ENCODE results near the gene ZNF423.
A peak's percentile ranks its signal among the peaks of the same experiment; 100 is the strongest.

The ZNF423 gene

DNA sequence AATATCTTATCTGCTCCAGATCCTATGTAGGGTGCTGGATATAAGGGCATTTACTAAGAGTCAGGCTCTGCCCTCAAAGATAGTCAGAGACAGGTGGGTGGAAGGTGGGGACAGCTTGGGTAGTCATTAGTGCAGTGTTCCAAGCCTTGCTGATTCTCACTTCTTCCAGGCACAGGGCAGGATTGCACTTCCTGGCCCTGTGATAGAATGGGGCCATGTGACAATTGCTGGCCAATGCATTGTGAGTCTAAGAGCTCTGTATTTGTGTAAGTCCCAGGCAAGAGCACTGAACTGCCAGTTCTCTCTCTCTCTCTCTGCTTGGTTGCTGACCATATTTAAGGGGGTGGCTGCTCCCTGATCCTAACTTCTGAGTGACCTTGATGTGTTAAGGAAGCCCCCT, 370.2 kb downstream of the ZNF423 start:
- no peak for DNase-seq

DNA sequence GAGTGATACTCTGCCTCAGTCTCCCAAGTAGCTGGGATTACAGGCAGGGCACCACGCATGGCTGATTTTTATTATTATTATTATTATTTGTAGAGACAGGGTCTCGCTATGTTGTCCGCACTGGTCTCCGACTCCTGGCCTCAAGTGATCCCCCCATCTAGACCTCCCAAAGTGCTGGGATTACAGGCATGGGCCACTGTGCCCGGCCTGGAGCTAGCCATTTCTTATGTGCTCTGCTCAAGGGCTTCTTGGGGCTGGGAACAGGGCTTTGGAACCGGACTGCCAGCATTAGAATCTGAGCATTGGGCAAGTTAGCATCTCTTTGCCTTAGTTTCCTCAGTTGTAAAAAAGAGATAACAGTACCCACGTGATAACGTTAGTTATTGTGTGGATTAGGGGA, 371.0 kb downstream of the ZNF423 start:
- no peak for DNase-seq

DNA sequence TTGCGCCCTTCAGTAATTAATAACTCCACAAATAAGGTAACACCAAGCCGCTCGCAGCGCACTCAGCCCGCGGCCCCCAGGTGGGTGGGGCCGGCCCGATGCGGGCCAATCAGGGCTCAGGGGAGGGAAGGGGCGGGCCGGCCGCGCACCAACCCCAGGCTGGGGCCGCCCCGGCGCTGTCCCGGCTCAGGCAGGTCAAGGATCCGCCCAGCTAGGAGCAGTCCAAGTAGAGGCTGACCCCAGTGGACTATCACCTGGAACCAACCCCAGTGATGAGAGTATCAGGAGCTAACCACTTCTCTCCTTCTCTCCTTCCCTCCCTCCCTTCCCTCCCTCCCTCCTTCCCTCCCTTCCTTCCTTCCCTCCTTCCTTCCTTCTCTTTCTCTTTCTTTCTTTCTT, 371.5 kb downstream of the ZNF423 start:
- DNase-seq, result peak; percentile 82

DNA sequence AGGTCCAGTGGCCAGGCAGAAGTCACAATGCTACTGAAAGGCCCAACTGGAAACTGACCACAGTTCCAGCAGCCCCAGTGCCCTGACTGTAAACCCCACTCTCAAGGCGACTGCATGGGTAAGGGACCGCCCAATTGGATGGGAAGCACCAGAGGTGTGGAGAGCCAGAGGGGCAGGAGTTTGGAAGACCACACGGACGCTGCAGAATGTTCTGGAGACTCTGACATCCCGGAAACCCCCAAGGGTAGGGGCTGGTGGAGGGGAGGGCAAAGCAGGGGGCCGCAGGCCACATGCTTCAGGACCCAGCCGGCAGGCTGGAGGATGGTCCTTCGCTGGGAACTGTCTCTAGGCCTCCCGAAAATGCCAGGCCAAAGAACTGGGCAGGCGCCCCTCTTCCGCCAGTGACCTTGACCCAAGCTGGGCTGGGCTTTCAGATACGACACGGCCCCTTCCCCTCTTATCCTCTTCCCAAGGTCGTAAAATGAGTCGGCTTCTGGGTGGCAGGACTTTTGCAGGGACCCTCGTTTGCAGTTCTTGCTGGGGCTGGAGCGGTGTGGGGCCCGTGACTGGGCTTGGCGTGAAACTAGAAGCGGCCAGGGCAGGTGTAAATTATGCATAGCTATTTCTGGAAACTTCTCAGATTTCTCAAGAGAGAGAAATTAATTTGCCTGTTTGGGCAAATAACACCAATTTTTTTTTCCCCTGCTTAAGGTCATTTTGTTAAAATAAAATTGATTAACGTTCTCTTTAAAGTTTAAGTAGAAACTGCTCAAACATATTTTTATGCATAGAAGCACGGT, 372.1 kb downstream of the ZNF423 start:
- DNase-seq, result no peak

DNA sequence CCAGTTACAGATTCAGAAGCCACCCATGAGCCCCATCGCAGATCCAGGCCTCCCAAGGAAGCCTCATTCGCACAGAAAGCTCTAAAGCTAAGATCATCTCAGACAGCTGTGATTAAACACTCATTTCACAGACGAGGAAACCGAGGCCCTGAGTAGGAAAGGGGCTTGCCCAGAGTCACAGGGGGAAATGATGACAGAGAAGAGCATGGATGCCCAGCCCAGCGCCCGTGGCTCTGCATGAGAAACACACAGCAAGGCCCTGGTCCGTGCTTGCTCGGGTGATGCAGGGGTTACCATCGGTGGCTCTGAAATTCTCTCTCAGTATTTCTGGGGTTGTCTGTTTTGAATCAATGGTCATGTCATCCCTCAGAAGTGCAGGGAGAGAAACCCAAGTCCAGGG, 372.7 kb downstream of the ZNF423 start:
- DNase-seq, result no peak

DNA sequence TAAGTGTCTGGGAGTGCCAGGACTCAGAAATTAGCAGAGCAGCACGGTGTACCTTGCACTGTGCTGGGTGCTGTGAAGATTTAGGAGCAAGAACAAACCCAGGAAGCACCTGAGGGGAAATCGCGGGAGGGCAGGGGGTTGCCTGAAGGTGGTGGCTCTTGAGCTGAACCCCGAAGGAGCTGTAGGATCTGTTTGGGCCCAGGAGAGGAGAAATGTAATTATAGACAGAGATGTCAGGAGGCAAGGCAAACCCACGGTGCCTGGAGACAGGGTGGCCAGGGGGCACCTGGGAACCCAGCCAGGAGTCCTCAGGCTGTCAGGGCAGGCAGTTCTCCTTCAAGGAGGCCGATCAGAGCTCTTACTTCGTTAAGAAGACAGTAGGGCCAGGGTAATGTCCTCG, 373.2 kb downstream of the ZNF423 start:
- DNase-seq, result no peak

DNA sequence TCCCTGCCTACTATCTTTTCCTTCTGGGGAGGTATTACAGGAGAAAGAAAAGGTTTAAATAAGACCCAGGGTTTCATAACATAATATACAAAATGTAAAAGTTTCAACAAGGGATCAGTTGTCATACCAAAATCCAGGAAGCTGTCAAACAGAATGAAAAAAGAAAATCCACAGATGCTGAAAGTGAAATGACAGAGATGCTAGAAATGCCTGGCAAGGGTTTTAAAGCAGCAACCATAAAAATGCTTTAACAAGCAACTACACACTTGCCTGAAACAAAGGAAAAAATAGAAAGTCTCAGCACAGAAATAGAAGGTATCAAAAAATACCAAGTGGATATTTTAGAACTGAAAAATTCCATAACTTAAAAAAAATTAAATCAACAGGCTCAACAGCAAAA, 377.3 kb downstream of the ZNF423 start:
- no peak for DNase-seq

DNA sequence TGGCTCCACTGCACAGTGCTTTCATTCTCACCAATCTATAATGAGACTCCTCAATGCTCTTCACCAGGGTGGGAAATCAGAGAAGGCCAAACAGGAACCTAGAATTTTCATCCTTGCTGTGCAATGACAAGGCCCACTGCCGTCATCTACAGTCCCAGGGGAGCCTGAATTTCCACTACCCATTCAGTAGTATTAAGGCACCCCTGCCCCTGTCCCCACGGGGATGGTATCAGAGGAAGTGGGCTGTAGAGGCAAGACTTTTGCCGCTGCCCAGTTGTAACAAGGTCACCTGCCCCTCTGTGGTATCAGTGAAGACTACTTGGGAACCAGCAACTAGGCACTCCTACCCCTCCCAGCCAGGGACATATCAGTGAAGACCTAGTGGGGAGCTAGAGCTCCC, 377.8 kb downstream of the ZNF423 start:
- no peak for DNase-seq

DNA sequence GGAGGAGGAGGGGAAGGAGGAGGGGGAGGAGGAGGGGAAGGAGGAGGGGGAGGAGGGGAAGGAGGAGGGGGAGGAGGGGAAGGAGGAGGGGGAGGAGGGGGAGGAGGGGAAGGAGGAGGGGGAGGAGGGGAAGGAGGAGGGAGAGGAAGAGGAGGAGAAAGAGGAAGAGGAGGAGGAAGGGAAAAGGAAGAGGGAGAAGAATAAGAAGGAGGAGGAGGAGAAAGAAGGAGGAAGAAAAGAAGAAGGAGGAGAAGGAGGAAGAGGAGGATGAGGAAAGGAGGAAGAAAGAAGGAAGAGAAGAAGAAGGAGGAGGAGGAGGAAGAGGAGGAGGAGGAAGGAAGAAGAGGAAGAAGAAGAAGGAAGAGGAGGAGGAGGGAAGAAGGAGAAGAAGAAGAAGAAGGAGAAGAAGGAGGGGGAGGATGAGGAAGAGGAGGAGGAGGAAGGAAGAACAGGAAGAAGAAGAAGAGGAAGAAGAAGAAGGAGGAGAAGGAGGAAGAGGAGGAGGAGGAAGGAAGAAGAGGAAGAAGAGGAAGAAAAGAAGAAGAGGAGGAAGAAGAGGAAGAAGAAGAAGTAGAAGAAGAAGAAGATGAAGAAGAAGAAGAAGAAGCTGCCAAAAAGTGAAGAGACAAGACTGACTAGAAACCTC, 378.5 kb downstream of the ZNF423 start:
- no peak for DNase-seq

DNA sequence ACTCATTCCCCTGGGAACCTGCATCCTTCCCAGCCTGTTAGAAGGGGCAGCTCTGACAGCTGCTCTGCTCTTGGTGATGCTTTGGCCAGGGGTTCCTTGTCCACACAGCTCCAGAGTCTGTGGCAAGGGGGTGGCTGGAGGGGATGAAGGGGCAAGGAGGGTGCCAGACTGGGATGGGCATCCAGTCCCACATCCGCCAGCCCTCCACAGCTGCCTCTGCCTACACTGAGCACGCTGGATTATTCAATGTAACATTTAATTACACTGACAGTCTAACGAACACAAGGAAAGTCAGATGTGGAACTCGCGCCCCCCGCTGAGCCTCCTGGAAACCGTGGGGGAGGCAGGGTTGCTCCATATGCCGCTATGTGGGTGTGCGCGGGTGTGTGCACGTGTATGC, 381.2 kb downstream of the ZNF423 start:
- peak; percentile 45 for DNase-seq

DNA sequence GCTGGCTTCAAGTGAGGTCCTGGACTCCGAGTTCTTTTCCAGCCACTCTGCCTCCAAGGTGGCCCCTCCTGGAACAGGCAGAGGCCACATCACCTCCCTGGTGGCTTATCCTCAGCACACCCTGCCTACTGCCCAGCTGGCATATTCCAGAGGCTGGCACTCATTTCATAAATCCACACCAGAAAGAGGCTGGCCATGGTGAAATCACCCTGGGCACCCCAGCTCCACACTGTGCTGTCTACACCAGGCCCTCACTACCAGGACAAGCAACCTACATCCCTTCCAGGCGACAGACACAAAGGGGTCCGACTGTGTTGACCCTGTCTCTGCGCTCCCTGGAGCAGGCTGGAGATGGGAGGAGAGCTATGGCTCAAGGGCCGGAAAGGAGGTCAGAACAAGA, 382.1 kb downstream of the ZNF423 start:
- no peak for DNase-seq

DNA sequence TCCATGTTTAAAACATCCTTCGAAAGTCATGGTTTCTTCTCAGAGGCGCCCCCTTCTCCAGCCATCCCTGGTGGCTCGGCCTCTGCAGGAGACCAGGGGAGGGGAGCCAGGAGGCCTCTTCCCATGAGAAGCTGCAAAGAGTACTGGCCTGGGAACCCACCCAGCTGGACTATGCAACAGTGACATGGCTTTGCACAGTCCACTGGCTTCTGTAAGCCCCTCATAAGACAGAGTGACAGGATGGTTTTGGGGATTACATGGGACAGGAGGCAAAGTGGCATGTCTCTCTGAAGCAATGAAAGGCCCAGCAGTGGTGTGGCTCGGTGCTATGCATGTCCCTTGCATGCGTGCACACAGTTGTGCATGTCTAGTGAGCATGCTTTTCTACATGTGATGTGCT, 382.8 kb downstream of the ZNF423 start:
- DNase-seq, result peak; percentile 12

DNA sequence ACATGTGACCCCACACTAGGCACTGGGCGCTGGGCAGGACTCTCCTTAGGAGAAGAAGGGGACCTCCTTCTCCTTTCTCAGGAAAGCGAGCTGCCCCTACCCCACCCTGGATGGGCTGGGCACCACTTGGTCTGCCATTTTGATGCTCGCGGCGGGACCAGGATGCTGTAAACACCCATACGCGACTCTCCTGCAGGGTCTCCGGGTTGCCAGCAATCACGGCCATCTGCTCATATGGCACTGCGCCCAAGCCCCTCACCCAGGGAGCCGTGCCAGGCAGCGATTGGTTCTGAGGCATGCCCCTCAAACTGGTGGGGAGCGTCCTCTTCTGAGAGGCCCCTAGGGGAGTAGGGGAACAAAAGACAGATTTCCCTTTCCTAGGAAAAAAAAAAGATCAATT, 383.3 kb downstream of the ZNF423 start:
- DNase-seq, result peak; percentile 29

DNA sequence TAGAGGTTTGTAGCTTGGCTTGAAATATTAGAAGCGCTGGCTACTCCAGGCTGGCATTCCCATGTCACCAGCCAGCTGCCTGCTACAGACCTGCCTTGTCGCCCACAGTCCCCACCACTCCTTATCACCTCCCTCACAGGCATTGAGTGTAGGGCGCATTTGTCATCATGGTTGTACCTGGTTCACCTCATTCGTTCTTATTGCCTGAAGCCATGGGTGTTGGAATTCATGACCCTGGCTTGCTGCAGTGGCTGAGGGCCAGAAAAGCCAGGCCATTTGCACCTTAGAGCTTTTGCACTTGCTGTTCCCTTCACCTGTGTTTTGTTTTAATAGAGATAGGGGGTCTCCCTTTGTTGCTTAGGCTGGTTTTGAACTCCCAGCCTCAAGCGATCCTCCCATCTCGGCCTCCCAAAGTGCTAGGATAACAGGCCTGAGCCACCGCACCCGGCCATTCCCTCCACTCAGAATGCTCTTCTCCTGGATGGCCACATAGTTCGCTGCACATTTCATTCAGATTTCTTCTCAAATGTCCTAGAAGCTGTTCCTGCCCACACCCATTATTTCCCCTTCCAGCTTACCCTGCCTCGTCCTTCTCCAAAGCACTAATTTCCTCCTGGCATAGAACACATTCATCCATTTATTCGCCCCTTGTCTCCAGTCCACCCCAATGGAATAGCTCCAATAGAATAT, 384.7 kb downstream of the ZNF423 start:
- DNase-seq, result peak; percentile 37

DNA sequence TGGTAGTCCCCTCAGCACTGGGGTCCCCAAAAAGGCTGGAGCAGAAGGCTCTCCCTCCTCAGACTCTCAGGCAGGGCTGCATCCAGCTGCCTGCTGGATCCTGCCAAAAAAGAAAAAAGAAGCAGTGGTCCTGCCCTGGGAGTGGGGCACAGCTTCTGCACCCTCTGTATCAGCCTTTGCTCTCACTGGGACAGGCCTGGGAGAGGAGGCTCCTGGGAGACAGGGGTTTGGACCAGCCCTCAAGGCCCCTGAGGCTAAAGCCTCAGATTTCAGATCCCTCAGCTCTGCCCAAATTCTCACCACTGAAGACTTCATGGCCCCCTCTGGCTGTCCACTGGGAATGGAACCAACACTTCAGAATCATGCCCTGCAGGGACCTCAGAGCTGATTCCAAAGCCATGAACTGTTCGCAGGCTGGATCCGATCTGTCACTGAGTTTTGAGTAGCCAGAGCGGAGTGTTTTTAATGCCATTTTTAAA, 385.4 kb downstream of the ZNF423 start:
- DNase-seq, result peak; percentile 43

DNA sequence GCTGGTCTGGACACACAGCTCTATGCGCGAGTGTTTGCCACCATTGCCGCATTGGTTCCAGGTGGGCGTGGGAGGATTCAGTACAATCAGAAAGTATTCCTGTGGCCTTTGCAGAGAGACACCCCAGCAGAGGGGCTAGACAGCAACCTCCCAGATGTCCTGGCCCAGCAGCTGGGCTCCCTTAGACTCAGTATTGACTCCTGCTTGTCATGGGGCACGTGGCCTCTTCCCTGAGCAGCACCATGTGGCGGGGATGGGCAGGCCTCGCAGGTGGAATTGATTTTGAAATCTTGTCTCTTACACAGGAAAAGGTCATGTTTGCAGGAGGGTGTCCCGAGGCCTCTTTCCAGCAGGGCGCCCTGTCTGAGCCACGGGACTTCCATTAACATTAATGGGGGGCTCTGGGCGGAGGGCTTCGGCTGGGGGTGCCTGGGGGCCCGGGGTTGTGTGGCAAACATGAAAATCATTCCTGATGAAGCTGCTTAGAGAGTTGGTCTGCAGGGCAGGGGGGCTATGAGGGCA, 385.9 kb downstream of the ZNF423 start:
- peak; percentile 43 for DNase-seq

DNA sequence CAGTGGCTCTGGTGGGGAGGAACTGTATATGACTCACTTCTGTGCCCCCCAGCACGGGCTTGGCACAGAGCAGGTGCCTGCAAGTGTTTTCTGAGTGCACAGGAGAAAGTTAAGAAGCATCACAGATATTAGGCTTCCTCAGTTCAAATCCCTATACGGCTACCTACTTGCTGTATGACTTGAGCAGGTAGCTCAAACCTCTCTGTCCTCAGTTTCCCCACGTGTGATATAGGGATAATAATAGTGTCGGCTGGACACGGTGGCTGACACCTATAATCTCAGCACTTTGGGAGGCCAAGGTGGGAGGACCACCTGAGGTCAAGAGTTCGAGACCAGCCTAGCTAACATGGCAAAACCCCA, 386.6 kb downstream of the ZNF423 start:
- no peak for DNase-seq

DNA sequence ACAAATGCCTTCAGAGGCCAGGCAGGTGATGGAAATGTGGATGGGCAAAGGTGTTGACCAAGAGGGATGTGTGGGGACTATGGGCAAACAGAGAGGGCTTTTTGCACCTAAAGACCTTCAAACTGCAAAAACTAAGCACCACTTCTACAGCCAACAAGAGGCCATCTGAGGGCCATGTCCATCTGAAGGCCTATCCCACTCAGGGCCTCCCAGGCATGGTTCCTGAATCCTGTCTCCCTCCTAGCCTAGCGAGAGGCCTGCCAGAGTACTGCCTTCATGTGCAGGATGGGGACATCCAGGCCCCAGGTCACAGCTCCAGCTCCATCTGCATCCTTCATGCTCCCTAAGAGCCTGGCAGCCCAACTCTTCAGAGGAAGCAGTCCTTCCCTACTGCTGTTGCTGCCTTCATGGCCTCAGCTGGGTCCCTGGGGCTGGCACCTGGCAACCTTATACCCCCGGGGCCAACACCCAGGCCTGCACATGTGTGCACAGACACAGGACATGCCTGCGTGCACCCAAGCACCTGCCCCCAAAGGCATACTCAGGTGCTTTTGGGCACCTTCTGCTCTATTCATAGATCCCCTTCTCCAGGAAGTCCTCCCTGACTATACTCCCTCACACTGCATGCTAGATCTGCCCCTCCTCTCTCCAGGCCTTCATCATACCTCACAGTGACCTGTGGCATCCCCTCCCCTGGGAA, 387.2 kb downstream of the ZNF423 start:
- DNase-seq, result peak; percentile 31

DNA sequence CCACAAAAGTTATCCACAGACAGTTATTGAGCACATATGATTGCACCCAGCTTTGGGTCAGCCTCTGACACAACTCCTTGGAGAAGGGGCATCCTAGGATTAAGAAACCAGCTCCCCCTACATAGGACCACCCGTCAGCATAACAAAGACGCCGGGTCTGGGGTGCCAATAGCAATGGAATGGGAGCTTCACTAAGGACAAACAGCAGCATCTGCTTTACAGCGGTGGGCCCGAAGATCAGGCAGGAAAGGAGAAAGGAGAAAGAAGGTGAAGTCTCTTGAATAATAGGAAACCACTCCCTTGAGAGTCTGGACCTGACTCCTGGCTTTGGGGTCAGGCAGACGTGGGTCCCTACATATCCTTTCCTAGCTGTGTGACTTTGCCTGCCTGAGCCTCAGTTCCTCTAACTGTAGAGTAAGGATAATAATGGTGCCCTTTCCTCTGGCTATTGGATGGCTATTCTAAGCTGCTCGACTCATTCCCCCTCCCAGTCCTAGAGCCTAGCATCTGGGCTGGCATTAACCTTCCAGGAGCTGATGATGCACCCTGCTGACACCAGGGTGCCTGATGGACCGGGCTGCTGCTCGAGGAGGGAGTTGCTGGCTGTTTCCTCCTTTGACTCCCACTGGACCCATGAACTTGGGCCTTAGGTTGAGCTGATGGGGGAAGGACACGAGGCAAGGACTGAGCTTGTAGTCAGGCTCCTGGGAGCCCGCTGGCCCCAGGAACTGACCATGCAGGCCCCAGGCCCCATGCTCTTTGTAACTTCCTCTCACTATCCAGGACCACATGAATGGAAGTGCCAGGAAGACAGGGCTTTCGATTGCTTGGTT, 388.2 kb downstream of the ZNF423 start:
- peak; percentile 41 for DNase-seq

DNA sequence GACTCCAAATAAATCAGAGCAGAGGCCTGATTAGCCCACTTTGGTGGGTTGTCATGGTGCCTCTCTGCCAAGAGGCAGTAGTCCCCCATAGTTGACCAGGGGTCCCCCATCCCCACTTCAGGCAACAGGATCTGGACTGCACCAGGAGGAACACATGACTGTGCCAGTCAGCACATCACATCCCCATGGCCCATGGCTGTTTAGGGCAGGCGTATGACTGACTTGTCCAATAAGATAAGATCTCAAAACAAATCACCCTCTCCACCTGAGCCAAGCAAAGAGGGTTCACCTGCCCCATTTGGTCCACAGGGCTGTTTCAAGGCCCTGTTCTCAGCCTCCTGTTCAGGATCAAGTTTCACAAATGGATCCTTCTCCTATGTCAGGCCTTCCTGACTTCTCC, 389.0 kb downstream of the ZNF423 start:
- peak; percentile 44 for DNase-seq

DNA sequence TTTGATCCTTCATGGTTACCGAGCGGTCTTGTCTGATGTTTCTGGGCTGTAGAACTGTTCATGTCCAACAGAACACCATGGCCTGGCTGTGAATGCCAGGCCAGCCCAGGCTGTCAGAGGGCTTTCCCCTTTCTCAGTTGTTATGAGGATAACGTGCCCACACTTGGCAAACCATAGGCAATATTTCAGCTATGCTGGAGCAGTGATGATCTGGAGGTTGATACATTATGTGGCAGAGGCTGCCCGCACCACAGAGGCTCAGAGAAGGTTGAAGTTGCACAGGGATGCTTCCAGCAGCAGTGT, 389.4 kb downstream of the ZNF423 start:
- no peak for DNase-seq

Data from islet precursor cell (in vitro differentiated cells).